ENCODE measurements around the gene FBXW7.

DNA sequence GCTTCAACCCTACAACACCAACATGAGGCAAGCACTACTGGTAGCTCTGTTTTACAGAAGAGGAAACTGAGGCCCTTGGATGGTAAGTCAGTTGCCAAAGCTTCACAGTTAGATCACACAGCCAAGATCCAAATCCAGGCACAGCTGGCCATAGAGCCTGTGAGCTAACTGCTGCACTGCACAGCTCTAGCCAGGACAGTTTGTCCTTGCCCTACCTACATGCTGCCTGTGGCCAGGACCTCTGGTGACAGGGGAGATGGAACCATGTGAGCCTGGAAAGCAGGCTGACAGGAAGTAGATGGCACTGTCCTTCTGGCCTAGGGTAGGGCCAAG lies 257.8 kb downstream of the FBXW7 start:
- no peak for TF ChIP-seq MAX (IDR thresholded peaks at IDR 0.05; ENCODE audit: low read depth, low read length)
- TF ChIP-seq, protein P1, sequence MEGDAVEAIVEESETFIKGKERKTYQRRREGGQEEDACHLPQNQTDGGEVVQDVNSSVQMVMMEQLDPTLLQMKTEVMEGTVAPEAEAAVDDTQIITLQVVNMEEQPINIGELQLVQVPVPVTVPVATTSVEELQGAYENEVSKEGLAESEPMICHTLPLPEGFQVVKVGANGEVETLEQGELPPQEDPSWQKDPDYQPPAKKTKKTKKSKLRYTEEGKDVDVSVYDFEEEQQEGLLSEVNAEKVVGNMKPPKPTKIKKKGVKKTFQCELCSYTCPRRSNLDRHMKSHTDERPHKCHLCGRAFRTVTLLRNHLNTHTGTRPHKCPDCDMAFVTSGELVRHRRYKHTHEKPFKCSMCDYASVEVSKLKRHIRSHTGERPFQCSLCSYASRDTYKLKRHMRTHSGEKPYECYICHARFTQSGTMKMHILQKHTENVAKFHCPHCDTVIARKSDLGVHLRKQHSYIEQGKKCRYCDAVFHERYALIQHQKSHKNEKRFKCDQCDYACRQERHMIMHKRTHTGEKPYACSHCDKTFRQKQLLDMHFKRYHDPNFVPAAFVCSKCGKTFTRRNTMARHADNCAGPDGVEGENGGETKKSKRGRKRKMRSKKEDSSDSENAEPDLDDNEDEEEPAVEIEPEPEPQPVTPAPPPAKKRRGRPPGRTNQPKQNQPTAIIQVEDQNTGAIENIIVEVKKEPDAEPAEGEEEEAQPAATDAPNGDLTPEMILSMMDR (IDR thresholded peaks at IDR 0.05; ENCODE audit: low read depth, low read length), result no peak
- TF ChIP-seq POLR2A (IDR thresholded peaks at IDR 0.05; ENCODE audit: extremely low read depth, insufficient read length), result no peak
- no peak for TF ChIP-seq MYC (IDR thresholded peaks at IDR 0.05; ENCODE audit: low read depth, low read length)

Data from NB4 (cell line).